ENCODE data around the gene SEL1L3.

The SEL1L3 gene

GRCh38 chr4:25821267-25821666 lies 41.5 kb downstream of the SEL1L3 start:
- DNase-seq (ENCODE audit: low spot score) (no peak), FAIRE-seq (no peak)

- no peak for DNase-seq (ENCODE audit: low spot score)
- FAIRE-seq = no peak
Observed at GRCh38 chr4:25818876-25819275, 43.9 kb downstream of the SEL1L3 start.

GRCh38 chr4:25818371-25818871 lies 44.4 kb downstream of the SEL1L3 start:
- FAIRE-seq (no peak), DNase-seq (ENCODE audit: low spot score) (no peak)

GRCh38 chr4:25817059-25817681 lies 45.6 kb downstream of the SEL1L3 start:
- no peak for DNase-seq (ENCODE audit: low spot score)
- no peak for FAIRE-seq

- DNase-seq (ENCODE audit: low spot score) = no peak
- FAIRE-seq = no peak
Observed at GRCh38 chr4:25816591-25817058, 46.2 kb downstream of the SEL1L3 start.

GRCh38 chr4:25815586-25815985 lies 47.2 kb downstream of the SEL1L3 start:
- FAIRE-seq (no peak), DNase-seq (ENCODE audit: low spot score) (no peak)

- DNase-seq (ENCODE audit: low spot score) = no peak
- no peak for FAIRE-seq
Observed at GRCh38 chr4:25814301-25815136, 48.3 kb downstream of the SEL1L3 start.

- no peak for FAIRE-seq
- peak; percentile 40 for DNase-seq (ENCODE audit: low spot score)
Observed at GRCh38 chr4:25813448-25814106, 49.2 kb downstream of the SEL1L3 start.

GRCh38 chr4:25811841-25812240 lies 50.9 kb downstream of the SEL1L3 start:
- DNase-seq (ENCODE audit: low spot score) = no peak
- FAIRE-seq = no peak

GRCh38 chr4:25811374-25811690 lies 51.5 kb downstream of the SEL1L3 start:
- FAIRE-seq (no peak), DNase-seq (ENCODE audit: low spot score) (no peak)

- no peak for DNase-seq (ENCODE audit: low spot score)
- FAIRE-seq = no peak
Observed at GRCh38 chr4:25810461-25811373, 52.1 kb downstream of the SEL1L3 start.

- no peak for DNase-seq (ENCODE audit: low spot score)
- FAIRE-seq = no peak
Observed at GRCh38 chr4:25809996-25810395, 52.8 kb downstream of the SEL1L3 start.

- no peak for FAIRE-seq
- DNase-seq (ENCODE audit: low spot score) = no peak
Observed at GRCh38 chr4:25807102-25807728, 55.6 kb downstream of the SEL1L3 start.

GRCh38 chr4:25805255-25805860 lies 57.4 kb downstream of the SEL1L3 start:
- no peak for DNase-seq (ENCODE audit: low spot score)
- no peak for FAIRE-seq

- no peak for FAIRE-seq
- no peak for DNase-seq (ENCODE audit: low spot score)
Observed at GRCh38 chr4:25803720-25804225, 59.0 kb downstream of the SEL1L3 start.

GRCh38 chr4:25801594-25801993 lies 61.2 kb downstream of the SEL1L3 start:
- no peak for DNase-seq (ENCODE audit: low spot score)
- FAIRE-seq = no peak

GRCh38 chr4:25800245-25800644 lies 62.5 kb downstream of the SEL1L3 start:
- no peak for FAIRE-seq
- DNase-seq (ENCODE audit: low spot score) = no peak

GRCh38 chr4:25799522-25799921 lies 63.3 kb downstream of the SEL1L3 start:
- no peak for FAIRE-seq

GRCh38 chr4:25797136-25797535 lies 65.7 kb downstream of the SEL1L3 start:
- FAIRE-seq (no peak), DNase-seq (ENCODE audit: low spot score) (no peak)

More at GRCh38 chr4:25799522-25799921, 63.3 kb downstream of the SEL1L3 start:
- DNase-seq (ENCODE audit: low spot score) = no peak
